T-helper 2 cell treated with Interferon-gamma antibody and Interleukin-4, amounts not matched to agents 100 ng/mL and 5 ng/mL, for 36 hours (primary cell): Measurements from ENCODE around the gene IRF2BP2. TPM values are rescaled to one million over a fixed set of nuclear protein-coding genes. Genes with fewer than 3 reads are reported as not detected.

Source experiments
- intact Hi-C: fragments of 100-400 bp; cut with micrococcal nuclease; formaldehyde crosslinking; loops from one replicate; pipeline ENCODE4 v1.15.1; 2023
- total RNA-seq: library from RNA; stranded (reverse); gene quantifications from 2 replicates; pipeline ENCODE4 v1.2.3, GENCODE V29; 2022

IRF2BP2 gene
- total RNA-seq, 1 donor from 2014 or later, result 122 TPM

- intact Hi-C loops, result loop anchor here (2.0 to 5.0 kb wide), 4 partner anchors 15 to 1254 kb away; partner anchors contain the start of genes B3GALNT2 and LYST
Observed at GRCh38 chr1:234613128-234613875, 3.3 kb upstream of the IRF2BP2 start.

DNA sequence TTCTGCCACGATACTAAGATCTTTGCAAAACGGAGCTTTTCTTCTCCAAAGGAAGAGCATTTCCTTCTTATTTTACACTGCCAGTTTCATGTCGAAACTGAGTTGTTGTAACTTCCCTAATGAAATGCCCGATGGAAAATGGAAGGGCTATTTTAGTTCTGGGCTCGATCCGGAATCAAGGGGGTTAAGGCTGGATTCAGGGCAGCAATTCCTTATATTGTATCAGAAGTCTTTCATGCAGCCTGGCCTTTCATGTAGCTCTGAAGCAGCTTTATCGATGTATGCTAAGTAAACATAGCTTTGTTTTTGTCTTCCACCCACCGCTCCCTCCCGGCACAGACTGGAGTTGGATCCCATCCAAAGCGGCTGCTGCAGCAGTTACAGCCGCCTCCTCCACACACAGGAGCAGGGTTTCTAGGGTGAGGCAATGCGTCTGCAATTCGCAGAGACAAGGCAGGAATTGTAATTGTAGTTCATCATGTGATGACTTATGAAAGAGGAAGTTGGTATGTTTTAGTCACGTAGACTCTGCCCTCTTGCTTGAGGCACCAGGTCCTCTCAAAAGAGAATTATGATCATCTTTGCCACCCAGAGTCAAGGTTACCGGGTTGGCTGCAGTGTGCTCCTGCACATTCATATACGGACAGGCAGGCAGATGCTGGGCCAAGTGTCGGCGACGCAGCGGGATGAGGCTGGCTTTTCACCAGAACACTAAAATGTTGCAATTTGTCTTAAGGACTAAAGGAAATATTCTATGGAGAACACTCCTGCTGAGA lies 2.6 kb upstream of the IRF2BP2 start:
- intact Hi-C loops, result loop anchor here (1.0 to 5.0 kb wide), 8 partner anchors 14 to 1255 kb away; partner anchors contain the start of genes B3GALNT2 and LYST

DNA sequence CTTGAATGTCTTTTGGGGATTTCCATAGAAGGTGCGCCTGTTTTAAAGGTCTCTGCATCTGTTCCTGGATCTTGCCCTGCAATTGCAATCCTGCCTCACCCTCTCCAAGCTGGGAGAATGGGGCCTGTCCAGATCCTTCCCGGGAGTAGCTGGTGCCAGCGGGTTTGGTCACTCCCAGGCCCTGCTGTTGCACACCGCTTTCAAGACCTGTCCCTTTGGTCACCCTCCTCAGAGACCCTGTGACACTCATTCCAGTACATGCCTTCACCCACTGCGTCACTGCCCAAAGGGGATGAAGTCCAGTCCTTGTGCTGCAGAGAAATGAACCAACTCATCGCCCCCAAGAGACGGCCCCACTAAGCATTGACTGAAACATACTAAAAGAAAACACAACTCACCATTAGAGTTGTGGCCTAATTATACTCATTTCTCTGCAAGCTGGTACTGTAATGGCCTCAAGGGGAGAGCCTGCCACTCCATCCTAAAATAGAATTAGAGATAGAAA lies 1.9 kb upstream of the IRF2BP2 start:
- intact Hi-C loops, result loop anchor here (1.0 to 5.0 kb wide), 12 partner anchors 13 to 1255 kb away; partner anchors contain the start of genes B3GALNT2, LYST and RBM34

DNA sequence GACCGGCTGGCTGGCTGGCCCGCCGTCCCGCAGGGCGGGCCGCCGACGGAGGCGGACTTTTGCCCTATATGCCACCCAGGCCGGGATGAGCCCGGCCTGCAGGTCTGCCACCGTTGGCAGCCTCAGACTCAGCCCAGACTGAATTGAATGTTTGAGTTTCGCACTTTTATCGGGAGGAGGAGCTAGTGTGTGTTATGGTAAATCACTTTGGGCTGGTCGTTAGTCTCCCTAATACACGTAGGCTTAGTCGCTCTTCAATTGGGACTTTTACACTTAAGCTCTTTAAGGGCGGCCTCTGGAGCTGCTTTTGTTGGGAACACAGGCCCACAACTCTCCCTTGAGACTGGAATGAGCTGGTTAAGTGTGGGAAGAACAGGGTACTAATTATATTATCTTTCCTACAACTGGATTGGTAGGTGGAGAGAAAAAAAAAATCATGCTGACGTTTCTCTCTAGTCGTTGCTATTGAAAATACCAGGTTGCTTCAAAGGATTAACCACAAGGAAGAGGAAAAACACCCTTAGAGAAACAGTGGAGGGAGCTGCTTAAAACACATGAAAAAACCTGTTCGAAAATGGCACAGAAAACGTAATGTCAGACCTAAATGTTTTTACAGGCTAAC lies 1.4 kb upstream of the IRF2BP2 start:
- intact Hi-C loops, result loop anchor here (1.0 to 5.0 kb wide), 7 partner anchors 66 to 1256 kb away; partner anchors contain the start of genes B3GALNT2, LYST and RBM34

GRCh38 chr1:234610666-234611224 lies 767 bp upstream of the IRF2BP2 start:
- intact Hi-C loops, result loop anchor here (1.0 to 5.0 kb wide), 9 partner anchors 67 to 1257 kb away; partner anchors contain the start of genes ARID4B, B3GALNT2, GGPS1 and LYST

DNA sequence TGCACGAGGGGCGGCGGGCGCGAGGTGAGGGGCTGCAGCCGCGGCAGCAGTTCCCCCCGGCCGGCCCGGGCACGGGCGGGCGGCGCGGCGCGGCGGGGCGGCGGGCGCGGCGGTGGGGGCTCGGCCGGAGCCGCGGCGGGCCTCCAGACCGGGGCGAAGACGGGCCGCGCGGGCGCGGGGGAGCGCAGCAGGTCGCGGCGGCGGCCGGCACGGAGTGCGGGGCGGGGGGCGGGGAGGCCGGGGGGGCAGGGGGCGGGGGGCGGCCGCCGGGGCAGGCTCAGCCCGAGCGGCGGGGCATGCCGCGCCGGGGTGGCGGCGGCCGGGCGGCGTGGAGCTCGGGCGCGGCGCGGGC lies 311 bp downstream of the IRF2BP2 start:
- intact Hi-C loops, result loop anchor here (1.0 to 10.0 kb wide), 9 partner anchors 68 to 1258 kb away; partner anchors contain the start of genes ARID4B, B3GALNT2, COA6 and GGPS1

GRCh38 chr1:234608911-234609690 lies 877 bp downstream of the IRF2BP2 start:
- intact Hi-C loops, result loop anchor here (1.0 to 10.0 kb wide), 3 partner anchors 10 to 234 kb away; partner anchors contain the start of gene COA6

DNA sequence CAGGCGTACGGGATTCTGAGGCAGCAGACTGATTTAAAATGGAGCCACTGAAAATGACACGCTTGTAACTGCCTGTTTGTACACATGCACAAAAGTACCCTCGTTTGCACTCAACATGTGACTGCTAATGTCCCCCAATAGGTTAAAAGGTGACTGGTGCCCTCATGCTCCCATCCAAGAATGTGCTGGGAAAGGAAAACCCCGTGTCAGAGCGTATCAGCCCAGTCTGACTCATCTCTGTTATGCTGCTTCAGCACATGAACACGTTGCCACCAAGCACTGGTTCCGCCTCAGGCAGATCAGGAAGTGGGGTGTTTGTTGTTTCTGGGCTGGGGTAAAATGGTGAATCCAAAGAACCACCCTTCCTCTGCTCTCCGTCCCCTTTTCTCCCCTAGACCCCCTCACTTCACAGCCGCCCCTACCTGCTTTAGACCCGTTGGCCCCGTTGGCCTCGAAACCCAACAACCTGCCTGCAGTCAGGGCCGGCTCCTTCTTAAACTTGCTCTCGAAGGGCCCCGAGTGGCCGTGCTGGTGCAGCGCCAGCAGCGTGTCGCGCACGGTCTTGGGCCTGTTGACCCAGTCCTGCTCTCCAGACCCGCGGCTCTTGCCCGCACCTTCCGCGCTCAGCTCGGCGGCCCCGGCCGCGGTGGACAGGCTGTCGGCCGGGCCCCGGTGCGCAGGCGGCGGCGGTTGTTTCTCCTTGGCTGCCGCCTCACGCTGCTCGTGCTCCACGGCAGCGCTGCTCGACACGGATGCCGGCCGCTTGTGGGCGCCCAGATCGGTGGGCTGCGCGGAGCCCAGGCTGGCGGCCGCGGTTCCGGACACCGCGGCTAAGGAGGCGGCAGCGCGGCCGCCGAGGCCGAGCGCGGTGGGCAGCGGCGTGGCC lies 1.7 kb downstream of the IRF2BP2 start:
- intact Hi-C loops, result loop anchor here (1.0 to 10.0 kb wide), 3 partner anchors 9 to 233 kb away; partner anchors contain the start of gene COA6

DNA sequence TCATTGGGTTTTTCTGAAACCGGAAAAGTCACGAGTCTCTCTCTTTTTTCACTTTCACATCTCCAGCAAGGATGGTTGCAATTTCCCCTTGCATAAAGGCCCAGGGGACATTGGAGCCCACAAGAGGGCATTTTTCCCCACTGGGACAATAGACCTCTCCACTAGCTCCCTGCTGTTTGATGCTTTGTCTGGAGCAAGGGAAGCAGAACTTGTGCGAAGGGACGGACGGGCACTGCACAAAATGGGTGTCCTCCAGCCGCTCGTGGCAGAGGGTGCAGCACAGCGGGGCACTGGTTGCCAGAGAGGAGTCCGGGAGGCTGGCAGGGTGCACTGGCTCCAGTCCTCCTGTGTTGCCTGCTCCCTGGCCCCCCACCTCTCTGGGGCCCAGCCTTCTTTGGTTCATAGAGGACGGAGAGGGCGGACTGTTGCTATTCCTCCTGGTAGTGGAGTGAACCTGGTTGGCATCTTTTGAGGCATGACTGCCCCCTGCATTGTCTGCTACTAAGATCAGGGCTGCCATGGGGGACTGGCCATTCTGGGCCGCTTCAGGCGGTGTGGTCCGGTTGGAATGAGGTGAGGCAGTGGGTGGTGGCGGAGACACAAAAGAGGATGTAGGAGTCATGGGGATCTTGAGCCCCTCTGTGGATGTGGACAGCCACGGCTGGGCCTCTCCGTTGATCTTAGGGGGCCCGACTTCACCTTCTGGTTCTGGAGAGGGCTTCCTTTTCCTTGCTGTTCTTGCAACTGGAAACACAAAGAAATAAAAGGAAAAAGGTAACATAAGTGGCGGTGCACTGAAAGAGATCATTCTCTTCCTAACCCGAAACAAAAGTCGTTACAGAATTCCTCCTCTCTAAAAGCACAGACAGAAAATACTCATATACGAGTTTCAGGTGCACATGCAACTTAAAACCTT lies 2.6 kb downstream of the IRF2BP2 start:
- intact Hi-C loops, result loop anchor here (1.0 to 10.0 kb wide), 3 partner anchors 8 to 233 kb away; partner anchors contain the start of gene COA6

DNA sequence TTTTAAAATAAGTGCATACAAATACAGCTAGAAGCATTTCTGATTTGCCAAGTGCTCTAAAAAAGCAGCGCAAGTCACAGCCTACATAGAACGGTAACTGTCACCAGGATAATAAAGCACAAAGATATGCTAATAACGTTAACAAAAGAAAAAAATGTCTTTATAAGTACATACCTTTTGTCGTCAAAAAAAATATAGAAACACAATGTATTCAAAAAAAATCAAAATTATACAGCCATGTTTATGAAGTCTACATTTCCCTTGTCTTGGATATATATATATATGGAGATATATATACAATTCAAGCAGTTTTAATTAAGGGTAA lies 3.2 kb downstream of the IRF2BP2 start:
- intact Hi-C loops, result loop anchor here (5.0 to 10.0 kb wide), 2 partner anchors 204 to 232 kb away; partner anchors contain the start of gene COA6

- intact Hi-C loops, result loop anchor here (5.0 to 10.0 kb wide), 2 partner anchors 204 to 231 kb away; partner anchors contain the start of gene COA6
Observed at GRCh38 chr1:234605983-234606783, 3.8 kb downstream of the IRF2BP2 start.

DNA sequence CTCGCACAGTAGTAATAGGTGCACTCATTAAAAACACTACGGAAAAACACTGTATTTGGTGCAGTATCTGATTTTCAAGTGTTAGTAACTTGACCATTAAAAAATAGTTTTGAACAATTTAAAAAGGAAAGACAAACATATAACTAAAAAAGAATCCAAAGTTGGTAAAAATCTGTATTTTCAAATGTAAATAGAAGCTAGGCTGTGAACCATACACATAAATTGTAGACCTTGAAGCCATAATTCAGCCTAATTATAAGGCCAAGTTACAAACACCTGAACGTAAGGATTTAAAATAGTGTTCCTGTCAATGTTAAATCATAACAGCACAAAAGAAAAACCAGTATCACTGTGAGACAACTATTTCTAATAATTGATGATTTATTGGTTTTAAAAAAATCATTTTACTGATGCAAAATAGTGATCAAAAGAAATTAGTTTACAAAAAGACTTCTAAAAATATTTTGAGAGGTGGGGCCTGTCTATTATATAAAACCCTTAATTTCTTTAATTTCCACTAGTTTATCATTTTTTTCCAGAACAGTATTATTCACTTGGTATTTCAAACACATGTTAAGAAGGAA lies 4.5 kb downstream of the IRF2BP2 start:
- intact Hi-C loops, result loop anchor here (5.0 to 10.0 kb wide), 2 partner anchors 203 to 231 kb away; partner anchors contain the start of gene COA6

DNA sequence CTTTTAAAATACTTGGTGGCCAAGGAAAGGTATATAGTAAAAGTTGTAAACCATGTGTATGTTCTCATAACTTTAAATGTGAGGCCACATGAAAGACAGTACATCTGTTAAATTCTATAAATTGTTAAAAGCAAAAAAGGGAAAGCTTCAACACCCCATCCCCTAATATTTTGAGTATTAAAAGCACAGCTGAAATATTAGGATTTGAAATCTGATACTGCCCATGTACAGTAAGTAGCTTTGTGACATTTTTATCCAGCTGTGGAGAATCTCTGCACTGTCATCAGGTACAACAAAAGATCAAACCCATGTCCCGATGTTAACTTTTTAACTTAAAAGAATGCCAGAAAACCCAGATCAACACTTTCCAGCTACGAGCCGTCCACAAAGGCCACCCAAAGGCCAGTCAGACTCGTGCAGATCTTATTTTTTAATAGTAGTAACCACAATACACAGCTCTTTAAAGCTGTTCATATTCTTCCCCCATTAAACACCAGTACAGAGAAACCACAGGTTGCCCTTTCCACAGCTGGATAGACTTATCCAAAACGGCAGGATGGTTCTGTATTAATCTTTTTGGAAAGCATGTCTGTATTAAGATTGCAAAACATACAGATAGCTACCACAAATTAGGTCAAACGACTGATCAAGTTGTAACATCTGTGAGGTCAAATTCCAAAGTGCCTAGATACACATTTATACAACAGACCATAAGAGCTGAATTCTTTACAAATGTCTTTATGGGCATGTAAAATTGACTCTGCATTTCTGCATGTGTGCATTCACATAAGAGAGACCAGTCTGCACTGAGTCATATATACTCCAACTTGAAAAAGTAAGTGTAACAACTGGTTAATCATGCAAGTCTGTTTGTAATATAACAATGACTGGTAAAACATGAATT lies 5.2 kb downstream of the IRF2BP2 start:
- intact Hi-C loops, result loop anchor here (5.0 to 10.0 kb wide), 2 partner anchors 202 to 230 kb away; partner anchors contain the start of gene COA6

- intact Hi-C loops, result loop anchor here (10.0 kb wide), 1 partner anchor 229 kb away; the partner anchor contains the start of gene COA6
Observed at GRCh38 chr1:234603221-234604204, 6.5 kb downstream of the IRF2BP2 start.
